ENCODE data around the gene SLC36A3.
"Not testable (repeated sequence)": the region's sequence is repeated elsewhere in the genome, so short reads cannot be mapped to it uniquely, and the experiment has no call there.

Gene SLC36A3

GRCh38 chr5:151258816-151259215 lies 44.8 kb downstream of the SLC36A3 start:
- DNase-seq = no peak

- no peak for DNase-seq
Measured at GRCh38 chr5:151258201-151258611, 45.4 kb downstream of the SLC36A3 start.

- no peak for DNase-seq
Measured at GRCh38 chr5:151257731-151258181, 45.8 kb downstream of the SLC36A3 start.

- DNase-seq = no peak
Measured at GRCh38 chr5:151255621-151256286, 47.8 kb downstream of the SLC36A3 start.

- DNase-seq = not testable (repeated sequence)
Measured at GRCh38 chr5:151254990-151255389, 48.6 kb downstream of the SLC36A3 start.

- DNase-seq = no peak
Measured at GRCh38 chr5:151254556-151254955, 49.0 kb downstream of the SLC36A3 start.

- no peak for DNase-seq
Measured at GRCh38 chr5:151253605-151253950, 50.0 kb downstream of the SLC36A3 start.

GRCh38 chr5:151252762-151253604 lies 50.6 kb downstream of the SLC36A3 start, which contains the start of gene GM2A:
Gene GM2A, plus strand, starts transcription at chr5:151253185. Its CDS starts 32 bp downstream, at chr5:151253217.
- peak; percentile 90 for DNase-seq

GRCh38 chr5:151251621-151252020 lies 51.9 kb downstream of the SLC36A3 start:
- no peak for DNase-seq

GRCh38 chr5:151251001-151251551 lies 52.5 kb downstream of the SLC36A3 start:
- no peak for DNase-seq

GRCh38 chr5:151250346-151251000 lies 53.1 kb downstream of the SLC36A3 start:
- no peak for DNase-seq

GRCh38 chr5:151249281-151249680 lies 54.3 kb downstream of the SLC36A3 start:
- no peak for DNase-seq

- no peak for DNase-seq
Measured at GRCh38 chr5:151248651-151249050, 54.9 kb downstream of the SLC36A3 start.

- DNase-seq = no peak
Measured at GRCh38 chr5:151245680-151246219, 57.8 kb downstream of the SLC36A3 start.

- DNase-seq = no peak
Measured at GRCh38 chr5:151244206-151244605, 59.4 kb downstream of the SLC36A3 start.

- DNase-seq = no peak
Measured at GRCh38 chr5:151243564-151243963, 60.0 kb downstream of the SLC36A3 start.

GRCh38 chr5:151243127-151243526 lies 60.4 kb downstream of the SLC36A3 start:
- no peak for DNase-seq

GRCh38 chr5:151240924-151241635 lies 62.5 kb downstream of the SLC36A3 start:
- no peak for DNase-seq

GRCh38 chr5:151240268-151240835 lies 63.2 kb downstream of the SLC36A3 start:
- not testable (repeated sequence) for DNase-seq

- DNase-seq = no peak
Measured at GRCh38 chr5:151239237-151239861, 64.2 kb downstream of the SLC36A3 start.

- no peak for DNase-seq
Measured at GRCh38 chr5:151238303-151238741, 65.2 kb downstream of the SLC36A3 start.
